OCI-LY7 (cell line): ENCODE results near the gene IQSEC1. TPM values are rescaled to one million over a fixed set of nuclear protein-coding genes. Genes with fewer than 3 reads are reported as not detected.

Experiments used
- BruUV-seq: library from RNA; stranded (reverse); fragments of 400-500 nt; replicated peaks from 2 replicates; lab custom pipeline; 2021; lab: Mats Ljungman, UMichigan
- CTCF ChIA-PET: fragments of 300-600 bp; sonication (Branson Sonifier 250); formaldehyde crosslinking; loops from one replicate; lab custom pipeline; 2022; ENCODE audit warnings: antibody characterized with exemption; ENCODE audit not compliant: unreplicated experiment; lab: Charles Lee
- POLR2A ChIA-PET: fragments of 300-600 bp; sonication (Branson Sonifier 250); formaldehyde crosslinking; loops from one replicate; lab custom pipeline; 2022; ENCODE audit warnings: antibody characterized with exemption; lab: Charles Lee
- DNase-seq: peaks from one replicate; pipeline ENCODE4 v3.0.0-alpha.2; 2015; ENCODE audit warnings: low spot score
- H2AFZ ChIP-seq: fragments of 200-600 bp; sonication (generic), shearing (Covaris generic); 2 replicates; pipeline ENCODE4 v1.6.1; 2014; ENCODE audit warnings: mild to moderate bottlenecking, antibody characterized with exemption, low read length, moderate library complexity
- H3K27ac ChIP-seq: fragments of 200-600 bp; sonication (generic); 2 replicates; pipeline ENCODE4 v1.5.1; 2014; ENCODE audit warnings: mixed run types, low read depth, mild to moderate bottlenecking, moderate library complexity, low read length, inconsistent platforms; ENCODE audit not compliant: poor library complexity, severe bottlenecking
- H3K36me3 ChIP-seq: fragments of 200-600 bp; sonication (generic); 2 replicates; pipeline ENCODE4 v1.6.1; 2014; ENCODE audit warnings: mild to moderate bottlenecking, antibody characterized with exemption, low read length, moderate library complexity, mixed read lengths; ENCODE audit not compliant: insufficient read depth
- H3K4me1 ChIP-seq: fragments of 200-600 bp; sonication (generic); 2 replicates; pipeline ENCODE4 v1.5.1; 2014; ENCODE audit warnings: mild to moderate bottlenecking, low read length; ENCODE audit not compliant: insufficient read depth, poor library complexity, severe bottlenecking
- H3K4me2 ChIP-seq: fragments of 200-600 bp; sonication (generic); 2 replicates; pipeline ENCODE4 v1.6.1; 2014; ENCODE audit warnings: mild to moderate bottlenecking, low read length
- H3K4me3 ChIP-seq: fragments of 200-600 bp; sonication (generic); 2 replicates; pipeline ENCODE4 v1.5.1; 2014; ENCODE audit warnings: mild to moderate bottlenecking, low read depth, low read length; ENCODE audit not compliant: poor library complexity, severe bottlenecking
- H3K79me2 ChIP-seq: fragments of 200-600 bp; sonication (generic); 2 replicates; pipeline ENCODE4 v1.6.1; 2016; ENCODE audit warnings: low read depth, mild to moderate bottlenecking, low read length, moderate library complexity, mixed read lengths; ENCODE audit not compliant: insufficient read depth
- H3K9me2 ChIP-seq: fragments of 200-600 bp; sonication (generic); 2 replicates; pipeline ENCODE4 v1.6.1; 2016; ENCODE audit warnings: mild to moderate bottlenecking, low read length, mixed read lengths; ENCODE audit not compliant: insufficient read depth
- H3K9me3 ChIP-seq: fragments of 200-600 bp; sonication (generic); 2 replicates; pipeline ENCODE4 v1.6.1; 2014; ENCODE audit warnings: mild to moderate bottlenecking, mixed run types, low read length, mixed read lengths
- H4K20me1 ChIP-seq: fragments of 200-600 bp; sonication (generic); 2 replicates; pipeline ENCODE4 v1.6.1; 2014; ENCODE audit warnings: mild to moderate bottlenecking, antibody characterized with exemption, low read length, moderate library complexity, mixed read lengths; ENCODE audit not compliant: insufficient read depth
- EZH2phosphoT487 ChIP-seq: fragments of 200-600 bp; sonication (generic); IDR thresholded peaks from 2 replicates; pipeline ENCODE4 v1.6.1; 2018; ENCODE audit warnings: low read depth, borderline replicate concordance, mild to moderate bottlenecking, mixed run types, antibody characterized with exemption, low read length, moderate library complexity, mixed read lengths
- intact Hi-C: fragments of 100-400 bp; cut with micrococcal nuclease; formaldehyde crosslinking; loops from one replicate; pipeline ENCODE4 v1.10.0; 2022; ENCODE audit not compliant: unreplicated experiment
- total RNA-seq, 2 experiments: library from RNA; depleted of rRNA in 1 of 2; stranded (reverse); fragments of >200 nt in 1 of 2; shearing (Covaris generic) in 1 of 2; gene quantifications; 2 replicates each; pipeline ENCODE4 v1.2.3, GENCODE V29; 2014 to 2022
- TF ChIP-seq, protein P1 (sequence below): fragments of 200-600 bp; sonication (generic); conservative IDR thresholded peaks from 2 replicates; pipeline ENCODE4 v1.5.1; 2014; ENCODE audit warnings: mild to moderate bottlenecking, antibody characterized with exemption, low read length, moderate library complexity, mixed read lengths

Gene IQSEC1
- total RNA-seq, 2 experiments from 2014 or later: 25.2 to 70.1 TPM

DNA sequence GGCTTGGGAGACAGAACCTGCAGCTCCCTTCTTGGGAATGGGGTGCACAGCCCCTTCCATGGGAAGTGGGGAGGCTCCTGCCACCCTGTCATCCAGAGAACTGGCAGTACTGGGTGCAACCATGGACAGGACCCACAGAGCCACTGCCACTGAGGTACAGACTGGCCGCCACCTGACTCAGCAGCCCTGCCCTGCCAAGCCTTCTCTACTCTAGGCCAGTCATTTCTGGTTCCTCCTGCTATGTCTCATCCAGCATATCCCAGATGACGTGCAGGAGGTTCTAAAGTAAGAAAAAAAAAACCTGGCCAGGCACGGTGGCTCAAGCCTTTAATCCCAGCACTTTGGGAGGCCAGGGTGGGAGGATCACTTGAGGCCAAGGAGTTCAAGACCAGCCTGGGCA lies 155.0 kb downstream of the IQSEC1 start:
- no peak for TF ChIP-seq EZH2phosphoT487
- TF ChIP-seq, protein P1, sequence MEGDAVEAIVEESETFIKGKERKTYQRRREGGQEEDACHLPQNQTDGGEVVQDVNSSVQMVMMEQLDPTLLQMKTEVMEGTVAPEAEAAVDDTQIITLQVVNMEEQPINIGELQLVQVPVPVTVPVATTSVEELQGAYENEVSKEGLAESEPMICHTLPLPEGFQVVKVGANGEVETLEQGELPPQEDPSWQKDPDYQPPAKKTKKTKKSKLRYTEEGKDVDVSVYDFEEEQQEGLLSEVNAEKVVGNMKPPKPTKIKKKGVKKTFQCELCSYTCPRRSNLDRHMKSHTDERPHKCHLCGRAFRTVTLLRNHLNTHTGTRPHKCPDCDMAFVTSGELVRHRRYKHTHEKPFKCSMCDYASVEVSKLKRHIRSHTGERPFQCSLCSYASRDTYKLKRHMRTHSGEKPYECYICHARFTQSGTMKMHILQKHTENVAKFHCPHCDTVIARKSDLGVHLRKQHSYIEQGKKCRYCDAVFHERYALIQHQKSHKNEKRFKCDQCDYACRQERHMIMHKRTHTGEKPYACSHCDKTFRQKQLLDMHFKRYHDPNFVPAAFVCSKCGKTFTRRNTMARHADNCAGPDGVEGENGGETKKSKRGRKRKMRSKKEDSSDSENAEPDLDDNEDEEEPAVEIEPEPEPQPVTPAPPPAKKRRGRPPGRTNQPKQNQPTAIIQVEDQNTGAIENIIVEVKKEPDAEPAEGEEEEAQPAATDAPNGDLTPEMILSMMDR: no peak
- Histone ChIP-seq H3K4me1 (peaks cover 2% of the 10 kb centered on the region), H3K36me3 (peaks cover 78% of the 10 kb centered on the region), H3K4me3 (no peak overlapping the region), H3K4me2 (no peak overlapping the region), H3K9me3 (no peaks in the 10 kb centered on the region), H3K79me2 (no peaks in the 10 kb centered on the region), H4K20me1 (no peaks in the 10 kb centered on the region), H3K9me2 (no peaks in the 10 kb centered on the region), H2AFZ (no peak overlapping the region), H3K27ac (no peak overlapping the region)
- intact Hi-C loops: no loop called here
- ChIA-PET POLR2A (no interaction called here), CTCF (no interaction called here)
- no peak for DNase-seq
- no TSS peak for BruUV-seq

DNA sequence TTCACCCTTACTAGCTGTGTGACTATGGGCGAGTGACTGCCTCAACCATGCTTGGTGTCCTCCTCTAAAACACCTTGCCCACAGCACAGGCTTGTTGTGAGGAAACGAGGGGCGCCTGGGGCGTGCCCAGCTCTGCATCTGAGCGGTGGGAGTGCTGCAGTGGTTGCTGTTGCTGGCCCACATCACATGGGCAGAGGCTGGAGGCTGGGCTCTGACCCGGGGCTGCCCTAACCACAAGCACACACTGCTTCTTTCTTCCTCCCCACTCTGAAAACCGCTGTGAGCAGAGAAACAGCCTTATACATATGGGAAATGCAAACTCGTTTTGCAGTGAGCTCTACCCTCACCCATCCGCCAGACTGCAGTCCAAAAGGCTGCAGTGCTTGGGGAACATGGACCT lies 157.1 kb downstream of the IQSEC1 start:
- Histone ChIP-seq H3K4me2 (no peak overlapping the region), H3K4me3 (no peak overlapping the region), H3K9me3 (no peaks in the 10 kb centered on the region), H4K20me1 (no peaks in the 10 kb centered on the region), H3K79me2 (no peaks in the 10 kb centered on the region), H2AFZ (no peak overlapping the region), H3K36me3 (peaks cover 76% of the 10 kb centered on the region; the same call in 1 of the 2 replicates), H3K4me1 (peaks cover 10% of the 10 kb centered on the region), H3K27ac (no peak overlapping the region), H3K9me2 (no peaks in the 10 kb centered on the region)
- intact Hi-C loops: no loop called here
- POLR2A ChIA-PET: no interaction called here
- CTCF ChIA-PET: no interaction called here
- no peak for TF ChIP-seq EZH2phosphoT487
- TF ChIP-seq, protein P1: no peak
- no peak for DNase-seq
- BruUV-seq: no TSS peak

DNA sequence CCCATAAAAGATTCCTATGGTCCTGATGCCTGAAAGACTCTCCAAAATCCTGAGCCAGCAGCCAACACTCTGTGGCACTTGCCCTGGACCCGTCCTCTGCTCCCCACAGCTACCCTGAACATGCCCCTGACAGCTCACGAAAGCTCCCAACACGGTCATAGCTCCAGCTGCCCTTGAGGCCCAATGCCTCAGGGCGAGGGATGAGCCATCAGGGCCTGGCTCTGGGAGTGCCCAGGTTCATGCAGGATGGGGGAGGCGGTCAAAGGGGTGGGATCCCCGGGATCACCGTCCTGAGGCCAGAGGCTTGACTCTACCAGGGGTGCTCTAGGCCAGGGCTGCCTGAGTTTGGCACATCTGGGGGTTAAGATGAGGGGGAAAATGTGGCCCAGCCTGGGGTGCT lies 159.1 kb downstream of the IQSEC1 start:
- DNase-seq: no peak
- Histone ChIP-seq H2AFZ (no peak overlapping the region), H3K4me2 (no peak overlapping the region), H3K4me3 (no peak overlapping the region), H3K36me3 (peaks cover 76% of the 10 kb centered on the region; the same call in 1 of the 2 replicates), H3K9me2 (no peaks in the 10 kb centered on the region), H3K9me3 (no peaks in the 10 kb centered on the region), H3K4me1 (peaks cover 10% of the 10 kb centered on the region), H3K27ac (no peak overlapping the region), H3K79me2 (no peaks in the 10 kb centered on the region), H4K20me1 (no peaks in the 10 kb centered on the region)
- intact Hi-C loops: no loop called here
- TF ChIP-seq, protein P1: no peak
- TF ChIP-seq EZH2phosphoT487: no peak
- CTCF ChIA-PET: no interaction called here
- no TSS peak for BruUV-seq
- POLR2A ChIA-PET: no interaction called here
